ENCODE data around the gene AP3S2.

Gene AP3S2

DNA sequence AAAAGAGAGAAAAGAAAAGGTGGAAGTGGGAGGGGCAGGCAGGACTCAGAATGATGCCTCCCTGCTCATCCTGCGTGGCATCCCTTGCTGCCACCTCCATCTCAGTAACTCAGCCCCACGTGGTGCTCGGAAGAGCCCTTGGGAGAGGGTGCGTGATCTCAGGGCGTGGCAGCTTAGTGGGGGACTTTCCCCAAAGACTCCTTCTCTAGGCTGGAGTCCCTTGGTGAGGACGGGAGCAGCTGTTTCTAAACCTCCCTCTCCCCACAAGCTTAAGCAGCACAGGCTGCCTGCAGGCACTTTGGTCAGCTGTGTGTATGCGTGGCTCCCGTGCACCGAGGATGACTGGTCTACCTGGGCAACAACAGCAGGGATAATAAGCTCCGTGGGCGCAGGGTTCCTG lies 71.8 kb downstream of the AP3S2 start:
- TF ChIP-seq, protein P1, sequence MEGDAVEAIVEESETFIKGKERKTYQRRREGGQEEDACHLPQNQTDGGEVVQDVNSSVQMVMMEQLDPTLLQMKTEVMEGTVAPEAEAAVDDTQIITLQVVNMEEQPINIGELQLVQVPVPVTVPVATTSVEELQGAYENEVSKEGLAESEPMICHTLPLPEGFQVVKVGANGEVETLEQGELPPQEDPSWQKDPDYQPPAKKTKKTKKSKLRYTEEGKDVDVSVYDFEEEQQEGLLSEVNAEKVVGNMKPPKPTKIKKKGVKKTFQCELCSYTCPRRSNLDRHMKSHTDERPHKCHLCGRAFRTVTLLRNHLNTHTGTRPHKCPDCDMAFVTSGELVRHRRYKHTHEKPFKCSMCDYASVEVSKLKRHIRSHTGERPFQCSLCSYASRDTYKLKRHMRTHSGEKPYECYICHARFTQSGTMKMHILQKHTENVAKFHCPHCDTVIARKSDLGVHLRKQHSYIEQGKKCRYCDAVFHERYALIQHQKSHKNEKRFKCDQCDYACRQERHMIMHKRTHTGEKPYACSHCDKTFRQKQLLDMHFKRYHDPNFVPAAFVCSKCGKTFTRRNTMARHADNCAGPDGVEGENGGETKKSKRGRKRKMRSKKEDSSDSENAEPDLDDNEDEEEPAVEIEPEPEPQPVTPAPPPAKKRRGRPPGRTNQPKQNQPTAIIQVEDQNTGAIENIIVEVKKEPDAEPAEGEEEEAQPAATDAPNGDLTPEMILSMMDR (IDR thresholded peaks at IDR 0.05; ENCODE audit: low read length): no peak
- TF ChIP-seq EZH2phosphoT487 (IDR thresholded peaks at IDR 0.05; ENCODE audit: low read length): no peak
- TF ChIP-seq EZH2 (optimal IDR thresholded peaks at IDR 0.05; ENCODE audit: low read depth, low read length): no peak
- Histone ChIP-seq H3F3A (ENCODE audit: insufficient read depth, low read length) (no peaks in the 10 kb centered on the region), H3K27ac (ENCODE audit: low read length) (no peak overlapping the region), H3K4me2 (ENCODE audit: low read depth, low read length) (no peak overlapping the region), H3K27me3 (replicated peaks; ENCODE audit: insufficient read depth, low read length) (no peaks in the 10 kb centered on the region), H3K79me2 (ENCODE audit: low read length) (no peaks in the 10 kb centered on the region), H2AFZ (ENCODE audit: low read length) (no peak overlapping the region), H3K4me1 (ENCODE audit: low read length) (no peaks in the 10 kb centered on the region), H3K36me3 (replicated peaks; ENCODE audit: insufficient read depth, low read length) (no peaks in the 10 kb centered on the region), H3K9me3 (replicated peaks; ENCODE audit: insufficient read depth, low read length) (no peaks in the 10 kb centered on the region), H3K4me3 (ENCODE audit: low read length) (no peak overlapping the region), H4K20me1 (ENCODE audit: insufficient read depth, low read length) (no peaks in the 10 kb centered on the region), H3K9ac (ENCODE audit: low read length) (no peak overlapping the region), H3K9me2 (replicated peaks; ENCODE audit: insufficient read depth, low read length) (no peaks in the 10 kb centered on the region)
- no peak for DNase-seq

DNA sequence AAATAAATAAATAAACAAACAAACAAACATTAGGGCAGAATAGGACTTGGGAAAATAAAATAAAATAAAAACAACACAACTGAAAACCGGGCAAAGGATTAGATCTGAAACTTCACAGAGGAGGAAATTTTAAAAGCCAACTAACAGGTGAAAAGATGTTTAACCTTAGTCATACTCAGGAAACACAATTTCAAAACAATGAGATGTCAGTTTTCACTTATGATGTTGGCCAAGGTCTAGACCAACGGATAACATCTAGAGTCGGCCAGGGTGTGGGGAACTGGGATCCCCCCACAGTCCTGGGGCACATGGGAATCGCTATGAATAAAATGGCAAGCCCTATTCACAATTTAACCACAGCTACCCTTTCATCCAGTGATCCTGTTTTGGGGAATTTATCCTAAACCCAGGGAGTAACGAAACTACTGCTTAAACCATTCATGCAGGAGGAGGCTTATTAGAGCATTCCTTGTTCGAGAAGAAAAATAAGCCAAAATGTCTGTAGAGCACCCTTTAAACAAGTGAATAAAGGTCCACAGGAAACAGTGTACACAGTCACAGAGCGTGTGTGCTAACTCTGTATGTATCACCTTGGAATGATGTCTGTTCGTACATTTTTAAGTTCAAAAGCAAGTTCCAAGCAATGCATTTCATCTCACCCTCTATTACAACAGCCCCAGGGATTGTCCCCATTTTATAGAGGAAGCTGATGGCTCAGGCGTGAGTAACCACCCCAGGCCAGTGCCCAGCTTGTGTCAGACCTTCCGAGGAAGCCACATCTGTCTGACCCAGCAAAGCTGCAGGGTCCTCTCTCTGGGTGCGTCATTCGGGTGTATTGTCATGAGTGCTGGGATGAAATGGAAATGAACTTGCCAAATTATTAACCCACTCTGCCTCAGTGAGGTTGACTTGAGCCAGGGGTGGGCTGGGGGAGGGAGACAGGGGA lies 72.9 kb downstream of the AP3S2 start:
- no peak overlapping the region for H3K9ac ChIP-seq (ENCODE audit: low read length)
- H3K36me3 ChIP-seq (replicated peaks; ENCODE audit: insufficient read depth, low read length): no peaks in the 10 kb centered on the region
- H3F3A ChIP-seq (ENCODE audit: insufficient read depth, low read length): no peaks in the 10 kb centered on the region
- no peak for DNase-seq
- H3K9me3 ChIP-seq (replicated peaks; ENCODE audit: insufficient read depth, low read length): no peaks in the 10 kb centered on the region
- no peaks in the 10 kb centered on the region for H3K9me2 ChIP-seq (replicated peaks; ENCODE audit: insufficient read depth, low read length)
- no peak overlapping the region for H3K27ac ChIP-seq (ENCODE audit: low read length)
- no peaks in the 10 kb centered on the region for H3K79me2 ChIP-seq (ENCODE audit: low read length)
- no peaks in the 10 kb centered on the region for H3K4me1 ChIP-seq (ENCODE audit: low read length)
- no peak overlapping the region for H3K4me2 ChIP-seq (ENCODE audit: low read depth, low read length)
- H2AFZ ChIP-seq (ENCODE audit: low read length): no peak overlapping the region
- H3K4me3 ChIP-seq (ENCODE audit: low read length): no peak overlapping the region
- no peaks in the 10 kb centered on the region for H4K20me1 ChIP-seq (ENCODE audit: insufficient read depth, low read length)
- no peaks in the 10 kb centered on the region for H3K27me3 ChIP-seq (replicated peaks; ENCODE audit: insufficient read depth, low read length)
- TF ChIP-seq EZH2phosphoT487 (IDR thresholded peaks at IDR 0.05; ENCODE audit: low read length) (no peak), EZH2 (optimal IDR thresholded peaks at IDR 0.05; ENCODE audit: low read depth, low read length) (no peak)
- TF ChIP-seq, protein P1 (IDR thresholded peaks at IDR 0.05; ENCODE audit: low read length): no peak

DNA sequence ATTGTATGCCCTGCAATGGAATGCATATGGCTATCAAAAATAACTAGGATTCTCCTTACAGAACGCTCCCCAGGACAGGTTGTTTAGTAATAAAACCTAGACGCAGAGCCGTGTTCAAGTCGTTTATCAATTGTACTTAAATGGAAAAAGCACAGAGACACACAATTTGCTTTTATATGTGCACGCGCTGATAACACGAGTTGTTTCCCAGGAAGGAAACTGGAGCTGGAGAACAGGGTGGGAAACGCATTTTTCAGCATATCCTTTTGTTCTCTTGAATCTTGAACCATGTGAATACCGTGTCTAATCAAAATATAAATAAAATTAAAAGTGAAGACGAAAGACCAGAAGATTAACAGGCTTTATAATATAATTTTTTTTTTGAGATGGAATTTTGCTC lies 75.5 kb downstream of the AP3S2 start:
- no peak overlapping the region for H3K27ac ChIP-seq (ENCODE audit: low read length)
- no peaks in the 10 kb centered on the region for H3F3A ChIP-seq (ENCODE audit: insufficient read depth, low read length)
- H3K27me3 ChIP-seq (replicated peaks; ENCODE audit: insufficient read depth, low read length): no peaks in the 10 kb centered on the region
- no peaks in the 10 kb centered on the region for H4K20me1 ChIP-seq (ENCODE audit: insufficient read depth, low read length)
- H3K9me2 ChIP-seq (replicated peaks; ENCODE audit: insufficient read depth, low read length): no peaks in the 10 kb centered on the region
- H2AFZ ChIP-seq (ENCODE audit: low read length): no peak overlapping the region
- H3K4me2 ChIP-seq (ENCODE audit: low read depth, low read length): no peak overlapping the region
- no peaks in the 10 kb centered on the region for H3K4me1 ChIP-seq (ENCODE audit: low read length)
- DNase-seq: no peak
- no peaks in the 10 kb centered on the region for H3K9me3 ChIP-seq (replicated peaks; ENCODE audit: insufficient read depth, low read length)
- H3K9ac ChIP-seq (ENCODE audit: low read length): no peak overlapping the region
- TF ChIP-seq, protein P1 (IDR thresholded peaks at IDR 0.05; ENCODE audit: low read length): no peak
- TF ChIP-seq EZH2 (optimal IDR thresholded peaks at IDR 0.05; ENCODE audit: low read depth, low read length): no peak
- TF ChIP-seq EZH2phosphoT487 (IDR thresholded peaks at IDR 0.05; ENCODE audit: low read length): no peak
- H3K79me2 ChIP-seq (ENCODE audit: low read length): no peaks in the 10 kb centered on the region
- H3K4me3 ChIP-seq (ENCODE audit: low read length): no peak overlapping the region
- no peaks in the 10 kb centered on the region for H3K36me3 ChIP-seq (replicated peaks; ENCODE audit: insufficient read depth, low read length)
